ENCODE data around the gene GTF3C4. TPM values are rescaled to one million over a fixed set of nuclear protein-coding genes. Genes with fewer than 3 reads are reported as not detected.

The GTF3C4 gene
- total RNA-seq, 2 experiments from 2014 or later: 16.2 to 16.4 TPM

DNA sequence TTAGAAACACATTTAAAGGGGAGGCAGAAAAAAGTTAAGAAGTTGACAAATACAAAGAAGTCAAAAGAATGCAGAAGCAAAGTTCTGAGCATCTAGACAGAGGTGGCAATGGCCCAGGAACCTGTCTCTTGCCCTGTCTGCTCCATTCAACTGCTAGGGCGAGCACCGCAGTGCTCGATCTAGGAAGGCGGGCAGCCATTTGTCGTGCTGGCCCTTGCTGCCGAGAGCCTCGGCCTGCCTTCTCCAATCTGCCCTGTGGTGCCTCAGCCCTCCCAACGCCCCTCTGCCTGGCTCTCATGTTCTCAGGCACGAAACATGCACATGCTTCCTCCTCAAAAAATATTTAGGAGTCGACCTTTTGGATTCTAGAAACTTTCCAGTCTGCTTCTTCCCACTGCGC is 42.7 kb upstream of the GTF3C4 start:
- Mint-ChIP-seq H3K36me3 (ENCODE audit: low read depth) (peaks cover 56% of the 10 kb centered on the region), H3K27me3 (no peaks in the 10 kb centered on the region), H3K4me3 (no peak overlapping the region), H3K4me1 (ENCODE audit: low read depth) (no peaks in the 10 kb centered on the region), H3K9me3 (no peaks in the 10 kb centered on the region), H3K27ac (no peak overlapping the region)
- POLR2A ChIA-PET: no interaction called here
- intact Hi-C loops (cut with micrococcal nuclease): no loop called here
- TF ChIP-seq CTCF (IDR thresholded peaks at IDR 0.05): no peak
- CTCF ChIA-PET: no interaction called here
- no peak for ATAC-seq
- no peak for DNase-seq

DNA sequence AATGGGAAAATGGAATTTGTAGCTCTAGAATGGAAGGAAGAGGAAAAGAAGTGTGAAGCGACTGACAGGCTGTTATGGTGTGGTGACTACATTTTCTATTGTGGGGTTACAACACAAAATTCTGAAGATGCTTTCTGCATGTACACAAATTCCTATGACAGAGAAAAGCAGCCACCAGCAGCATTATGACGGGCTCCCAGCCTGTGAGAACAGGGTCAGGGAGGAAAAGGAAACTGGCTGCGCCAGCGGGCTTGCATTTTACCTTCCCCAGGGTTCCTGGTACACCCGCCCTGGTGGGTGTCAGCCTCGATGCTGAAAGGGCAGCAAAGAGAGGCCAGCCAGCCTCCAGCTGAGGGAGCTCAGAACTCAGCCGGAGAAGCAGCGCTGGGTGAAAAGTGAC is 41.5 kb upstream of the GTF3C4 start:
- H3K27me3 Mint-ChIP-seq: no peaks in the 10 kb centered on the region
- H3K27ac Mint-ChIP-seq: no peak overlapping the region
- no peaks in the 10 kb centered on the region for H3K4me1 Mint-ChIP-seq (ENCODE audit: low read depth)
- H3K4me3 Mint-ChIP-seq: no peak overlapping the region
- TF ChIP-seq CTCF (IDR thresholded peaks at IDR 0.05): no peak
- no peaks in the 10 kb centered on the region for H3K9me3 Mint-ChIP-seq
- ATAC-seq (no peak), DNase-seq (no peak)
- H3K36me3 Mint-ChIP-seq (ENCODE audit: low read depth): peaks cover 55% of the 10 kb centered on the region
- intact Hi-C loops (cut with micrococcal nuclease): no loop called here
- ChIA-PET CTCF (no interaction called here), POLR2A (no interaction called here)

GRCh38 chr9:132630116-132630515 is 40.1 kb upstream of the GTF3C4 start:
- no peak for ATAC-seq

DNA sequence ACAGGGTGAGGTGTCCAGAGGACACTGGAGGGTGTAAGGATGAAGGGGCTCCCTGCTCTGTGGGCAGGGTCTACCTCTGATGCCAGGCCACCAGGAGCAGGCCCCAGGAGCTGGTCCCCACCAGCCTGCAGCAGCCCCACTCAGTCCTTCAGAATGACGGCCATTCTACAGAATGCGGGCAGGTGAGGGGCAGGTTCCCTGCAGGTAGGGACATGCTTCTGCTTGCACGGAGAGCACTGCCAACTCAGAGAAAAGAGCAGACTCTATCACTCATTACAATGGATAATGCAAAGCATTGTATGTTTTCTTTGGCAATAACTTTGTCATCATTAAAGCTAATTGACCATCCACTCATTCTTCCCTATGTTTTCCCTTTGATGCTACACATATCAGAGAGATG is 39.5 kb upstream of the GTF3C4 start:
- Mint-ChIP-seq H3K4me1 (ENCODE audit: low read depth) (no peaks in the 10 kb centered on the region), H3K4me3 (no peak overlapping the region), H3K27me3 (no peaks in the 10 kb centered on the region), H3K9me3 (no peaks in the 10 kb centered on the region), H3K27ac (no peak overlapping the region), H3K36me3 (ENCODE audit: low read depth) (peaks cover 50% of the 10 kb centered on the region)
- no peak for TF ChIP-seq CTCF (IDR thresholded peaks at IDR 0.05)
- ATAC-seq: no peak
- intact Hi-C loops (cut with micrococcal nuclease): no loop called here
- ChIA-PET CTCF (no interaction called here), POLR2A (no interaction called here)
- no peak for DNase-seq

More at GRCh38 chr9:132630116-132630515, 40.1 kb upstream of the GTF3C4 start:
- TF ChIP-seq CTCF (IDR thresholded peaks at IDR 0.05): no peak
- H3K27ac Mint-ChIP-seq: no peak overlapping the region
- ChIA-PET POLR2A (no interaction called here), CTCF (interaction anchor here (0.6 kb wide), 1 partner anchor 21 kb away, joined by 4 read pairs; no protein-coding TSS in a partner anchor)
- peaks cover 57% of the 10 kb centered on the region for H3K36me3 Mint-ChIP-seq (ENCODE audit: low read depth)
- H3K9me3 Mint-ChIP-seq: no peaks in the 10 kb centered on the region
- intact Hi-C loops (cut with micrococcal nuclease): no loop called here
- no peak for DNase-seq
- no peaks in the 10 kb centered on the region for H3K4me1 Mint-ChIP-seq (ENCODE audit: low read depth)
- H3K4me3 Mint-ChIP-seq: no peak overlapping the region
- H3K27me3 Mint-ChIP-seq: no peaks in the 10 kb centered on the region

DNA sequence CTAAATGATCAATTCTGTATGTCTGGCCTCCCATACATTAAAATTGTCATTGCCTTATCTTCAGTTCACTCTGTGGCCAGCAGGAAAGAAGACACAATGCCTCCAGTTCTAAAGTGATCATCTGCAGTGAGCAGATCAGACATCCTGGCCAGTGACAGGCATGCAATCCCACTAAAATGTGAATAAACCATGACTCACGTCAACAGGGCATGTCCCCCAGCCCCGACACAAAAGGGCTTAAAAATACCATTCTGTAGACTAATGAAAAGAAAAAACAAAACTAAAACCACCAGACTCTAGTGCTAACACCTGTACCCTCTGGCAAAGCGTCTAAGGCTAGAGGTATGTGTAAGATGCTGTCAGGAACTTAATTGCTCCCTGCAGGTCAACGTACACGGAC is 39.0 kb upstream of the GTF3C4 start:
- Mint-ChIP-seq H3K27ac (no peak overlapping the region), H3K9me3 (no peaks in the 10 kb centered on the region), H3K4me3 (no peak overlapping the region), H3K36me3 (ENCODE audit: low read depth) (peaks cover 49% of the 10 kb centered on the region), H3K27me3 (no peaks in the 10 kb centered on the region), H3K4me1 (ENCODE audit: low read depth) (no peaks in the 10 kb centered on the region)
- ATAC-seq (no peak), DNase-seq (no peak)
- ChIA-PET CTCF (no interaction called here), POLR2A (interaction anchor here (1.5 kb wide), 1 partner anchor 9 kb away, joined by 3 read pairs; no protein-coding TSS in a partner anchor)
- intact Hi-C loops (cut with micrococcal nuclease): no loop called here
- no peak for TF ChIP-seq CTCF (IDR thresholded peaks at IDR 0.05)

Data from activated CD8-positive, alpha-beta T cell treated with anti-CD3 and anti-CD28 coated beads for 36 hours (primary cell).